ENCODE measurements around the gene LYG1. TPM values are rescaled to one million over a fixed set of nuclear protein-coding genes. Genes with fewer than 3 reads are reported as not detected.

Gene LYG1
- total and polyA plus RNA-seq, 9 of the 15 experiments (the other 6 are each of a cell fraction or from before 2014, with no cell fraction given), result 0.64 to 2.6 (median 1.2) TPM

DNA sequence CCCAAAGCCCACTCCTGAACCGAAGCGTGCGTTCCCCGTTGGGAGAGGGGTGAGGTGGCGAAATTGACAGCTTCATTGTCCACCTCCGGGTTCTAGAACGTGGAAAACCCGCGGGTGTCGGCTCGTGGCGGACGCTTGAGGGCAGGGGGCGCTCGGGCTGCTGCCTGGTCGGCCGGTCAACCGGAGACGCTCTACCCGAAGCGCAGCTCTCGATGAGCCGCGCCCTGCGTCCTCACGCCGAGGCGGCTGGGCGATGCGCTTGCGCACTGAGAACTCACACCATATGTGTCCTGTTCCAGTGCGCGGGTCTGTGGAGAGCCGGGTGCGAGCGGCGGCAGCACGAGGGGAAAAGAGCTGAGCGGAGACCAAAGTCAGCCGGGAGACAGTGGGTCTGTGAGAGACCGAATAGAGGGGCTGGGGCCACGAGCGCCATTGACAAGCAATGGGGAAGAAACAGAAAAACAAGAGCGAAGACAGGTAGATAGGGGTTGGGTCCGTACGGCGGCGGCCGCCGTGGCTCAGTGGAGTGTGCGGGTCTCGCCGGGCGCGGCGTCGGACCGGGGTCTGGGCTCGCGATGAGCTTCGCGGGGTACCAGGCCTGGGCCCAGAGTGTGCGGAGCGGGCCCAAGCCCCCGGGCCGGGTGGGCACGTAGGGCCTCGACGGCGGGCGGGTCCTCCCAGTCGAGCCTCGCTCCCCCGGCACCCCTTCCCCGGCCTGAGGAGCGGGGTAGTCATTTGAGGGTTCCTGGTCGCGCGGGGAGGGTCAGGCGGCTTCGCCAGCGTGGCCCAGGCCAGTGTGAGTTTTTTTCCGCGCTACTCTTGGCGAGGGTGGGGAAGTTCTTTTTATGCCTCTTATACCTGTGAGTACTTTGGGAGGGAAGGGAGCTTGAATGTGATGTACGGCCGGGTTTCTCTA is 36.4 kb upstream of the LYG1 start, which contains the start of gene EIF5B (continued):
- TF ChIP-seq HNRNPH1 (optimal IDR thresholded peaks at IDR 0.05; ENCODE audit: low read depth, low read length), result no peak
- TF ChIP-seq SPI1 (IDR thresholded peaks at IDR 0.05; ENCODE audit: borderline replicate concordance, low read depth, low read length), result no peak
- TF ChIP-seq RBM25 (IDR thresholded peaks at IDR 0.05; ENCODE audit: low read depth, low read length, severe bottlenecking), result no peak
- TF ChIP-seq PURB (CRISPR knock-in tag; IDR thresholded peaks at IDR 0.05; ENCODE audit: low read depth), result no peak
- peak; percentile 97 to 98 for TF ChIP-seq NRF1 (conservative IDR thresholded peaks at IDR 0.05 in 1 of 2, IDR thresholded peaks at IDR 0.05 in 1 of 2)
- TF ChIP-seq, protein P1, sequence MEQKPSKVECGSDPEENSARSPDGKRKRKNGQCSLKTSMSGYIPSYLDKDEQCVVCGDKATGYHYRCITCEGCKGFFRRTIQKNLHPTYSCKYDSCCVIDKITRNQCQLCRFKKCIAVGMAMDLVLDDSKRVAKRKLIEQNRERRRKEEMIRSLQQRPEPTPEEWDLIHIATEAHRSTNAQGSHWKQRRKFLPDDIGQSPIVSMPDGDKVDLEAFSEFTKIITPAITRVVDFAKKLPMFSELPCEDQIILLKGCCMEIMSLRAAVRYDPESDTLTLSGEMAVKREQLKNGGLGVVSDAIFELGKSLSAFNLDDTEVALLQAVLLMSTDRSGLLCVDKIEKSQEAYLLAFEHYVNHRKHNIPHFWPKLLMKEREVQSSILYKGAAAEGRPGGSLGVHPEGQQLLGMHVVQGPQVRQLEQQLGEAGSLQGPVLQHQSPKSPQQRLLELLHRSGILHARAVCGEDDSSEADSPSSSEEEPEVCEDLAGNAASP (IDR thresholded peaks at IDR 0.05), result no peak
- TF ChIP-seq NCOR1 (IDR thresholded peaks at IDR 0.05), result 0 out of 2 replicates have a peak, but pooled peaks have one; percentile 19
- peak; percentile 52; the same call in 1 of the 2 replicates for TF ChIP-seq ZNF232 (CRISPR knock-in tag; IDR thresholded peaks at IDR 0.05)
- TF ChIP-seq ZNF3 (CRISPR knock-in tag; IDR thresholded peaks at IDR 0.05), result no peak
- no peak for TF ChIP-seq NFYB (IDR thresholded peaks at IDR 0.05; ENCODE audit: extremely low read depth, insufficient read length)
- no peak for TF ChIP-seq RBM17 (IDR thresholded peaks at IDR 0.05; ENCODE audit: borderline replicate concordance, low read depth, low read length)
- no peak for TF ChIP-seq CBX2 (IDR thresholded peaks at IDR 0.05; ENCODE audit: insufficient read depth, low read length, poor library complexity, severe bottlenecking)
- peak; percentile 27 for TF ChIP-seq RBM22 (IDR thresholded peaks at IDR 0.05; ENCODE audit: low read depth, low read length, poor library complexity, severe bottlenecking)
- TF ChIP-seq ARNT (IDR thresholded peaks at IDR 0.05), result no peak
- TF ChIP-seq POLR2B (IDR thresholded peaks at IDR 0.05; ENCODE audit: low read depth, partially characterized antibody), result peak; percentile 92
- TF ChIP-seq, protein P2, sequence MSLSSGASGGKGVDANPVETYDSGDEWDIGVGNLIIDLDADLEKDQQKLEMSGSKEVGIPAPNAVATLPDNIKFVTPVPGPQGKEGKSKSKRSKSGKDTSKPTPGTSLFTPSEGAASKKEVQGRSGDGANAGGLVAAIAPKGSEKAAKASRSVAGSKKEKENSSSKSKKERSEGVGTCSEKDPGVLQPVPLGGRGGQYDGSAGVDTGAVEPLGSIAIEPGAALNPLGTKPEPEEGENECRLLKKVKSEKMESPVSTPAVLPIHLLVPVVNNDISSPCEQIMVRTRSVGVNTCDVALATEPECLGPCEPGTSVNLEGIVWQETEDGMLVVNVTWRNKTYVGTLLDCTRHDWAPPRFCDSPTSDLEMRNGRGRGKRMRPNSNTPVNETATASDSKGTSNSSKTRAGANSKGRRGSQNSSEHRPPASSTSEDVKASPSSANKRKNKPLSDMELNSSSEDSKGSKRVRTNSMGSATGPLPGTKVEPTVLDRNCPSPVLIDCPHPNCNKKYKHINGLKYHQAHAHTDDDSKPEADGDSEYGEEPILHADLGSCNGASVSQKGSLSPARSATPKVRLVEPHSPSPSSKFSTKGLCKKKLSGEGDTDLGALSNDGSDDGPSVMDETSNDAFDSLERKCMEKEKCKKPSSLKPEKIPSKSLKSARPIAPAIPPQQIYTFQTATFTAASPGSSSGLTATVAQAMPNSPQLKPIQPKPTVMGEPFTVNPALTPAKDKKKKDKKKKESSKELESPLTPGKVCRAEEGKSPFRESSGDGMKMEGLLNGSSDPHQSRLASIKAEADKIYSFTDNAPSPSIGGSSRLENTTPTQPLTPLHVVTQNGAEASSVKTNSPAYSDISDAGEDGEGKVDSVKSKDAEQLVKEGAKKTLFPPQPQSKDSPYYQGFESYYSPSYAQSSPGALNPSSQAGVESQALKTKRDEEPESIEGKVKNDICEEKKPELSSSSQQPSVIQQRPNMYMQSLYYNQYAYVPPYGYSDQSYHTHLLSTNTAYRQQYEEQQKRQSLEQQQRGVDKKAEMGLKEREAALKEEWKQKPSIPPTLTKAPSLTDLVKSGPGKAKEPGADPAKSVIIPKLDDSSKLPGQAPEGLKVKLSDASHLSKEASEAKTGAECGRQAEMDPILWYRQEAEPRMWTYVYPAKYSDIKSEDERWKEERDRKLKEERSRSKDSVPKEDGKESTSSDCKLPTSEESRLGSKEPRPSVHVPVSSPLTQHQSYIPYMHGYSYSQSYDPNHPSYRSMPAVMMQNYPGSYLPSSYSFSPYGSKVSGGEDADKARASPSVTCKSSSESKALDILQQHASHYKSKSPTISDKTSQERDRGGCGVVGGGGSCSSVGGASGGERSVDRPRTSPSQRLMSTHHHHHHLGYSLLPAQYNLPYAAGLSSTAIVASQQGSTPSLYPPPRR (CRISPR knock-in tag; IDR thresholded peaks at IDR 0.05; ENCODE audit: borderline replicate concordance), result peak; percentile 80; the same call in 1 of the 2 replicates
- TF ChIP-seq, protein P3, sequence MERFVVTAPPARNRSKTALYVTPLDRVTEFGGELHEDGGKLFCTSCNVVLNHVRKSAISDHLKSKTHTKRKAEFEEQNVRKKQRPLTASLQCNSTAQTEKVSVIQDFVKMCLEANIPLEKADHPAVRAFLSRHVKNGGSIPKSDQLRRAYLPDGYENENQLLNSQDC (CRISPR knock-in tag; IDR thresholded peaks at IDR 0.05), result no peak
- TF ChIP-seq NFIX (CRISPR knock-in tag; IDR thresholded peaks at IDR 0.05; ENCODE audit: low read depth), result no peak
- no peak for TF ChIP-seq HNRNPL (IDR thresholded peaks at IDR 0.05; ENCODE audit: low read depth, low read length)
- TF ChIP-seq, protein P4, sequence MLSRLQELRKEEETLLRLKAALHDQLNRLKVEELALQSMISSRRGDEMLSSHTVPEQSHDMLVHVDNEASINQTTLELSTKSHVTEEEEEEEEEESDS (CRISPR knock-in tag; IDR thresholded peaks at IDR 0.05), result no peak
- TF ChIP-seq BRD4 (IDR thresholded peaks at IDR 0.05), result no peak
- no peak for TF ChIP-seq HMG20B (CRISPR knock-in tag; IDR thresholded peaks at IDR 0.05)
